Esophagus (tissue), 2 donors: Measurements from ENCODE around the gene THAP7. TPM values are rescaled to one million over a fixed set of nuclear protein-coding genes. Genes with fewer than 3 reads are reported as not detected.

ENCODE experiments used
- H3K27ac ChIP-seq, 2 donors: one replicate each; pipeline ENCODE4 v1.5.1; 2013; ENCODE audit warnings: low read depth in 2 of 2, mild to moderate bottlenecking in 2 of 2, inconsistent platforms in 1 of 2, low read length in 1 of 2, moderate library complexity in 1 of 2
- H3K27me3 ChIP-seq, 2 donors: one replicate each; pipeline ENCODE4 v1.6.1; 2013; ENCODE audit warnings: low read length in 2 of 2, control low read depth in 1 of 2, mild to moderate bottlenecking in 1 of 2; ENCODE audit not compliant: insufficient read depth in 2 of 2, control insufficient read depth in 1 of 2
- H3K36me3 ChIP-seq, 2 donors: one replicate each; pipeline ENCODE4 v1.6.1; 2013; ENCODE audit warnings: low read length in 1 of 2; ENCODE audit not compliant: control insufficient read depth in 2 of 2, insufficient read depth in 2 of 2
- H3K4me1 ChIP-seq, 2 donors: one replicate each; pipeline ENCODE4 v1.6.1; 2013; ENCODE audit warnings: low read length in 1 of 2; ENCODE audit not compliant: control insufficient read depth in 2 of 2, insufficient read depth in 2 of 2
- H3K4me3 ChIP-seq, 2 donors: one replicate each; pipeline ENCODE4 v1.5.1; 2013; ENCODE audit warnings: low read length in 2 of 2, mild to moderate bottlenecking in 2 of 2, low read depth in 1 of 2, moderate library complexity in 1 of 2
- H3K9me3 ChIP-seq, 2 donors: one replicate each; pipeline ENCODE4 v1.6.1; 2013; ENCODE audit warnings: mild to moderate bottlenecking in 2 of 2, low read depth in 1 of 2, low read length in 1 of 2, moderate library complexity in 1 of 2; ENCODE audit not compliant: control insufficient read depth in 2 of 2, insufficient read depth in 1 of 2
- whole genome bisulfite sequencing, 2 donors: extraction: QIAGEN DNeasy Blood & Tissue Kit; methylation state at CpG; one replicate each; pipeline ENCODE4 v1.1.7; 2013; 5-methylcytosine and 5-hydroxymethylcytosine counted together
- polyA plus RNA-seq, 2 donors: library from polyadenylated mRNA; stranded (reverse); fragments of 200-250 nt; gene quantifications; one replicate each; pipeline ENCODE4 v1.2.3, GENCODE V29; 2013
- donor health status: healthy with polysubstance abuse.
- donor health status: Bipolar disorder and iron deficiency.

Gene THAP7
- polyA plus RNA-seq, 2 donors = 21.0 to 28.2 TPM

DNA sequence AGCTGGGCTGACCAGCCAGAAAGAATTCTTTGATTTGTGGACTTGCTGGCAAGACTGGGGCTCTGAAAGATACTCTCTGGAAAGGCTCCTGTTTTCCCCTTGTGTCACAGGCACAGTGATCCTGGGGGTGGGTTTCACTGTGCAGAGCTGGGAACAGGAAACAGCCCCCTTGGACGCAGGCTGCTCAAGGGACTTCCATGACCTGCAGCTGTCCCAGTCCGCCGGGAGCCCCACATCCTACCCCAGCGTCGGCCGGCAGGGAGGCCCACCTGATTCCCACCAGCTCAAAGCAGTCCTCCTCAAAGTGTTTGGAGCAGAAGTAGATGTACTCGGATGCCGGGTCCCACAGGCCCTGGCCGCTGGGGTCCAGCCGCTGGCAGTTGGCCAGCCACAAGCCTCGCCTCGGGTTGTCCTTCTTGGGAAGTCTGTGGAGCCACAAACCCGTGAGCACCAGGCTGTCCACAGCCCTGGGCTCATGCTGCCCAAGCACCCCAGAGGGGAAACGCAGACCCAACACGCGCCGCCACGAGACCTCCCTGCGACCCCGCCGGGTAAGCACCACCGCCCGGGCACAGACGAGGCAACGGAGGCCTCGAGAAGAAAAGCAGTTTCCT, 824 bp downstream of the THAP7 start:
- Histone ChIP-seq H3K4me3 (peak overlapping the region; percentile 74 to 80), H3K27me3 (no peaks in the 10 kb centered on the region), H3K27ac (peak overlapping the region; percentile 100), H3K9me3 (no peaks in the 10 kb centered on the region), H3K36me3 (peaks cover 0 to 23% of the 10 kb centered on the region in 2 donors), H3K4me1 (peaks cover 6 to 20% of the 10 kb centered on the region in 2 donors)
- WGBS, 2 donors = 0 to 1% methylated on average over 26 of the region's 26 CpGs

- H3K27ac ChIP-seq = peak overlapping the region; percentile 100
- 42 to 47% methylated on average over 21 to 22 of the region's 22 CpGs for WGBS, 2 donors
- peak overlapping the region; percentile 74 to 80 for H3K4me3 ChIP-seq
- no peaks in the 10 kb centered on the region for H3K9me3 ChIP-seq
- peaks cover 6 to 20% of the 10 kb centered on the region in 2 donors for H3K4me1 ChIP-seq
- no peaks in the 10 kb centered on the region for H3K27me3 ChIP-seq
- H3K36me3 ChIP-seq = peaks cover 0 to 23% of the 10 kb centered on the region in 2 donors
Observed at GRCh38 chr22:21000207-21000986, 1.5 kb downstream of the THAP7 start.

DNA sequence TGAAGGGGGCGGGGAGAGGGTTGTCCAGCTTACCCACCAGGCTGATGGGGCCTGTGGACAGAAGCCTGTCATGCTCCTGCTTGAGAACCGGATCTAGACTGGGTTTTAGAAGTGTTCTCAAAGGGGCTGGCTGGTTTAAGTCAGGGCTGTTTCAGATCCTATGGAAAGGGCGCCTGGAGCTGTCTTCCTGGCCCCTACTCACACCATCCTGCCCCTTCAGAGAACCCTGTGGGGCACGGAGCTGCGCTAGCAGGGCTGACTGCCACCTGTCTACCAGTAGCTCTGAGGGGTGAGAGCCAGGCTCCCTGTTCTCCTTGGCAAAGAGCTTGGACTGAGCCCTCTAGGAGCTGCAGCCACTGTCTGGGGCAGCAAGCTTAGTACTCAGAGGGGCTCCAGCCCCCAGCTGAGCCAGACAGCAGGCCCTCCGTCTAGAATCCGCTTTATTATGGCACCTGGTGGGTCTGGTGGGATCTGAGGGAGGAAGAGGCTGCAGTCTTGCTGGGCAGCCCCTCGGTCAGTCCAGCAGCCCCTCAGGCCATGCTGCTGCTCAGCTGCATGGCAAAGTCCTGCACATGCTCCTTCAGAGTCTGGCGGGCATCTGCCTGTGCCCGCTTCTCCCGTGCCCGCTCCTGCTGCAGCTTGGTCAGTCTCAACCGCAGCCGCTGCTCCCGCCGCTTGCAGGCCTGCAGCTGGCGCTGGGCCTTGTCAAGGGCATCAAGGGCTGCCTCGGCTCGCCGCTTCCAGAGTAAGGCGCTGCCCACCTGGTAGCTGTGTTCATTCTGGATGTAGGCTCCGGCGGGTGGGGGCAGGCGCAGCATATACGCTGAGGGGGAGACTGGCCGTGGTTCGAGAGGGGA, 2.3 kb downstream of the THAP7 start:
- Histone ChIP-seq H3K4me3 (no peak overlapping the region), H3K9me3 (no peaks in the 10 kb centered on the region), H3K4me1 (peaks cover 6 to 20% of the 10 kb centered on the region in 2 donors), H3K27me3 (no peaks in the 10 kb centered on the region), H3K27ac (peak overlapping the region in 1 of 2 donors; percentile 8), H3K36me3 (peaks cover 3 to 23% of the 10 kb centered on the region in 2 donors)
- 88 to 92% methylated on average over 26 to 27 of the region's 27 CpGs for WGBS, 2 donors

GRCh38 chr22:20998411-20999336, 3.2 kb downstream of the THAP7 start:
- Histone ChIP-seq H3K4me1 (peaks cover 6 to 18% of the 10 kb centered on the region in 2 donors), H3K36me3 (peaks cover 5 to 25% of the 10 kb centered on the region in 2 donors), H3K9me3 (no peaks in the 10 kb centered on the region), H3K27me3 (no peaks in the 10 kb centered on the region), H3K4me3 (no peak overlapping the region), H3K27ac (peak overlapping the region in 1 of 2 donors; percentile 14)
- 56 to 61% methylated on average over 7 of the region's 7 CpGs for WGBS, 2 donors

- no peaks in the 10 kb centered on the region for H3K27me3 ChIP-seq
- peaks cover 6 to 14% of the 10 kb centered on the region in 2 donors for H3K4me1 ChIP-seq
- H3K27ac ChIP-seq = no peak overlapping the region
- WGBS, 2 donors = 71 to 81% methylated on average over 13 of the region's 13 CpGs
- H3K4me3 ChIP-seq = no peak overlapping the region
- H3K36me3 ChIP-seq = peaks cover 6 to 34% of the 10 kb centered on the region in 2 donors
- no peaks in the 10 kb centered on the region for H3K9me3 ChIP-seq
Observed at GRCh38 chr22:20997536-20998257, 4.2 kb downstream of the THAP7 start.

GRCh38 chr22:20996598-20997535, 5.1 kb downstream of the THAP7 start:
- Histone ChIP-seq H3K27ac (no peak overlapping the region), H3K27me3 (no peaks in the 10 kb centered on the region), H3K9me3 (no peaks in the 10 kb centered on the region), H3K36me3 (peaks cover 6 to 43% of the 10 kb centered on the region in 2 donors), H3K4me1 (peaks cover 6 to 14% of the 10 kb centered on the region in 2 donors), H3K4me3 (no peak overlapping the region)
- WGBS, 2 donors = 87 to 89% methylated on average over 27 of the region's 27 CpGs

GRCh38 chr22:20996031-20996410, 5.9 kb downstream of the THAP7 start:
- Histone ChIP-seq H3K27me3 (no peaks in the 10 kb centered on the region), H3K36me3 (peaks cover 6 to 51% of the 10 kb centered on the region in 2 donors), H3K27ac (no peak overlapping the region), H3K4me3 (no peak overlapping the region), H3K4me1 (peaks cover 6 to 14% of the 10 kb centered on the region in 2 donors), H3K9me3 (no peaks in the 10 kb centered on the region)
- WGBS, 2 donors = 92 to 93% methylated on average over 5 to 10 of the region's 10 CpGs
